Hepatocyte (in vitro differentiated cells): ENCODE data around the gene ZNF43. TPM values are rescaled to one million over a fixed set of nuclear protein-coding genes. Genes with fewer than 3 reads are reported as not detected.
A peak's percentile ranks its signal among the peaks of the same experiment; 100 is the strongest.

Experiments used
- DNase-seq: peaks from one replicate; pipeline ENCODE4 v3.0.0-alpha.2; 2016; ENCODE audit warnings: low spot score
- H2AFZ ChIP-seq: fragments of 200-600 bp; sonication (generic); 2 replicates; pipeline ENCODE4 v1.6.0; 2016; ENCODE audit warnings: antibody characterized with exemption, mild to moderate bottlenecking
- H3K27ac ChIP-seq: fragments of 200-600 bp; sonication (generic); 2 replicates; pipeline ENCODE4 v1.5.1; 2016; ENCODE audit warnings: mild to moderate bottlenecking
- H3K27me3 ChIP-seq: fragments of 200-600 bp; sonication (generic); 2 replicates; pipeline ENCODE4 v1.6.1; 2016
- H3K36me3 ChIP-seq: fragments of 200-600 bp; sonication (generic); replicated peaks from 2 replicates; pipeline ENCODE4 v1.5.1; 2016; ENCODE audit warnings: low read depth; ENCODE audit not compliant: insufficient read depth
- H3K4me1 ChIP-seq: fragments of 200-600 bp; sonication (generic); 2 replicates; pipeline ENCODE4 v1.5.1; 2016; ENCODE audit warnings: mild to moderate bottlenecking, moderate library complexity; ENCODE audit not compliant: insufficient read depth
- H3K4me2 ChIP-seq: fragments of 200-600 bp; sonication (generic); 2 replicates; pipeline ENCODE4 v1.6.0; 2016
- H3K4me3 ChIP-seq: fragments of 200-600 bp; sonication (generic); 2 replicates; pipeline ENCODE4 v1.5.1; 2016; ENCODE audit warnings: mild to moderate bottlenecking
- H3K79me2 ChIP-seq: fragments of 200-600 bp; sonication (generic); 2 replicates; pipeline ENCODE4 v1.6.0; 2017; ENCODE audit warnings: mild to moderate bottlenecking
- H3K9me2 ChIP-seq: fragments of 200-600 bp; sonication (generic); replicated peaks from 2 replicates; pipeline ENCODE4 v1.6.0; 2017; ENCODE audit warnings: mild to moderate bottlenecking; ENCODE audit not compliant: insufficient read depth
- H3K9me3 ChIP-seq: fragments of 200-600 bp; sonication (generic); 2 replicates; pipeline ENCODE4 v1.5.1; 2016; ENCODE audit warnings: low read depth, mild to moderate bottlenecking
- H4K20me1 ChIP-seq: fragments of 200-600 bp; sonication (generic); 2 replicates; pipeline ENCODE4 v1.6.0; 2016; ENCODE audit warnings: mild to moderate bottlenecking; ENCODE audit not compliant: insufficient read depth, poor library complexity, severe bottlenecking
- EZH2 ChIP-seq: fragments of 200-600 bp; sonication (generic); IDR thresholded peaks from 2 replicates; pipeline ENCODE4 v1.6.1; 2016; ENCODE audit warnings: antibody characterized with exemption, mild to moderate bottlenecking, borderline replicate concordance
- EZH2phosphoT487 ChIP-seq: fragments of 200-600 bp; sonication (generic); IDR thresholded peaks from one replicate; pipeline ENCODE4 v1.6.1; 2018; ENCODE audit warnings: antibody characterized with exemption, mild to moderate bottlenecking, low read depth, moderate library complexity; ENCODE audit not compliant: unreplicated experiment, severe bottlenecking
- WGBS: methylation state at CpG from one replicate; pipeline ENCODE4 v1.1.6; 2016; ENCODE audit warnings: low lambda C conversion rate; ENCODE audit errors: missing lambda C conversion rate; 5-methylcytosine and 5-hydroxymethylcytosine counted together
- polyA plus RNA-seq: library from polyadenylated mRNA; unstranded; fragments of >200 nt; fragmentation: Nextera tagmentation; extraction: Ambion mirVana; gene quantifications from 2 replicates; pipeline ENCODE4 v1.2.1, GENCODE V29; 2016
- total RNA-seq: library from RNA; depleted of rRNA; stranded (reverse); fragments of >200 nt; gene quantifications from 2 replicates; pipeline ENCODE4 v1.2.3, GENCODE V29; 2014
- TF ChIP-seq, protein P1 (sequence below): fragments of 200-600 bp; sonication (generic); IDR thresholded peaks from 2 replicates; pipeline ENCODE4 v1.5.1; 2016; ENCODE audit warnings: antibody characterized with exemption, mild to moderate bottlenecking; ENCODE audit not compliant: poor library complexity

ZNF43 gene
- total and polyA plus RNA-seq, 2 experiments from 2014 or later: 7.9 to 18.1 TPM

DNA sequence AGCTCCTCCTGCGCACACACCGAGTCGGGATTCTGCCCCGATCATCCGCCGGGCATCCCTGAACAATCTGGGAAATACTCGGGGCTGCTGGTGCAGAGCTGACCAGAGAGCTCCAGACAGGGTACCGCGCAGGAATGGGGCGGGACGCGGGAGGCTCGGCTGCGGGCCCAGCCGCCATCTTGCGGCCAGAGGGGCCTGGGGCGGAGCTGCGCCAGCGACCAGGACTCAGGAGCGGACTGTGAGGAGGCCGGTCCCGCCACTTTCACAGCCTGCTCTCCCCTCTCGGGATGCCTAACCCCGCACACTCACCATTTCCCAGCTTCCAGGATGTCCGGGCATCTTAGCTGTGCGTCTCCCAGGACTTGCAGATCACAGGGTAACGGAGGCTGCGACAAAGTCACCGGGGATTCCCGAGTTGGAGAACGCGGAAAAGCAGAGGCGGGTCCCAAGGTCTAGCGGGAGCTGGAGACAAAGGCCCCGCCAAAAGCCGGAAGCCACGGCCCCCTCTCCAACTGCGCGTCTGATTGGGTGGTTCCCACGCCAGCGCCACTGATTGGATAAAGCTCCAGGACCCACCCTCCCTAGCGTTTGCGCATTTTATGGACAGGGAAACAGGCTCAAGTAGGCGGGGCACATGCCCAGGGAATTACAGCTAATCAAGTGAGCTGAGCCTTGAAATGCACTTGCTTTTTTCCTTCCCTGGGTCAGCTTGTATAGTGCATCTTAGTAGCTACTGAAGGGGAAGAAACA, 15.8 kb upstream of the ZNF43 start:
- H3K4me1 ChIP-seq: peaks cover 9% of the 10 kb centered on the region
- H3K4me2 ChIP-seq: peak overlapping the region; percentile 92
- H3K9me2 ChIP-seq: no peaks in the 10 kb centered on the region
- no peaks in the 10 kb centered on the region for H4K20me1 ChIP-seq
- TF ChIP-seq, protein P1, sequence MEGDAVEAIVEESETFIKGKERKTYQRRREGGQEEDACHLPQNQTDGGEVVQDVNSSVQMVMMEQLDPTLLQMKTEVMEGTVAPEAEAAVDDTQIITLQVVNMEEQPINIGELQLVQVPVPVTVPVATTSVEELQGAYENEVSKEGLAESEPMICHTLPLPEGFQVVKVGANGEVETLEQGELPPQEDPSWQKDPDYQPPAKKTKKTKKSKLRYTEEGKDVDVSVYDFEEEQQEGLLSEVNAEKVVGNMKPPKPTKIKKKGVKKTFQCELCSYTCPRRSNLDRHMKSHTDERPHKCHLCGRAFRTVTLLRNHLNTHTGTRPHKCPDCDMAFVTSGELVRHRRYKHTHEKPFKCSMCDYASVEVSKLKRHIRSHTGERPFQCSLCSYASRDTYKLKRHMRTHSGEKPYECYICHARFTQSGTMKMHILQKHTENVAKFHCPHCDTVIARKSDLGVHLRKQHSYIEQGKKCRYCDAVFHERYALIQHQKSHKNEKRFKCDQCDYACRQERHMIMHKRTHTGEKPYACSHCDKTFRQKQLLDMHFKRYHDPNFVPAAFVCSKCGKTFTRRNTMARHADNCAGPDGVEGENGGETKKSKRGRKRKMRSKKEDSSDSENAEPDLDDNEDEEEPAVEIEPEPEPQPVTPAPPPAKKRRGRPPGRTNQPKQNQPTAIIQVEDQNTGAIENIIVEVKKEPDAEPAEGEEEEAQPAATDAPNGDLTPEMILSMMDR: no peak
- TF ChIP-seq EZH2phosphoT487 (no peak), EZH2 (no peak)
- H3K27ac ChIP-seq: peak overlapping the region; percentile 90
- DNase-seq: peak; percentile 98
- no peaks in the 10 kb centered on the region for H3K27me3 ChIP-seq
- H3K36me3 ChIP-seq: no peaks in the 10 kb centered on the region
- H3K4me3 ChIP-seq: peak overlapping the region; percentile 74
- peaks cover 37% of the 10 kb centered on the region for H3K79me2 ChIP-seq
- WGBS: under 1% methylated on average over 44 of the region's 44 CpGs
- H2AFZ ChIP-seq: peak overlapping the region; percentile 89
- H3K9me3 ChIP-seq: no peaks in the 10 kb centered on the region

DNA sequence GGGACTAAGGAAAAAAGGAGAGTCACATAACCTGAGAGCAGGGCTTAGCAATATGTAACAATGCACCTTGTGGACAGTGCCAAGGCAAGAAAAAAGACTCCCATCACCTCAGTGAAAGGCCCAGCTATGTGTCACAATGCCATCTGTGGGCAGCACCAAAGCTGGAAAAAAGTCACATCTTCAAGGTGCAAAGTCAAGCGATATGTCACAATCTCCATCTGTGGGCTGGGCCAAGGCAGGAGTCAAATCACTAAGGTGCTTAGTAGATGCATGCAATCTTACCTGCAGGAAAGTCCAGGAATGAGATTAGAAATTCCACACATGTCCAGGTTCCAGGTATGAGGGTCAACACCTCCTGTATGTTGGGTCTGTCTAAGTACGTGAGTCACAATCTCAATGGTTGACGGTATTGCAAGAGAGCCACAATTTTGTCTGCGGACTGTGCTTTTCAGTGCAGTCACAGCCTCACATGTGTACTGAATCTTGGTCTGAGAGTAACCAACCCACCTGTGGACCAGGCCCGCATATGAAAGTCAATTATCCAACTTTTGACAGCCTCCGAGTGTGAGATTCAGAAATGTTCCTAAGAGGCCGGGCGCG, 14.8 kb upstream of the ZNF43 start:
- Histone ChIP-seq H3K4me1 (peaks cover 9% of the 10 kb centered on the region), H3K4me3 (peak overlapping the region; percentile 74), H3K27ac (peak overlapping the region; percentile 90), H4K20me1 (no peaks in the 10 kb centered on the region), H2AFZ (peak overlapping the region; percentile 89), H3K36me3 (no peaks in the 10 kb centered on the region), H3K79me2 (peaks cover 37% of the 10 kb centered on the region), H3K4me2 (peak overlapping the region; percentile 92), H3K27me3 (no peaks in the 10 kb centered on the region), H3K9me3 (no peaks in the 10 kb centered on the region), H3K9me2 (no peaks in the 10 kb centered on the region)
- no peak for DNase-seq
- 60% methylated on average over 9 of the region's 9 CpGs for WGBS
- TF ChIP-seq EZH2phosphoT487: no peak
- TF ChIP-seq, protein P1: no peak
- no peak for TF ChIP-seq EZH2

- DNase-seq: no peak
- Histone ChIP-seq H4K20me1 (no peaks in the 10 kb centered on the region), H3K79me2 (peaks cover 40% of the 10 kb centered on the region), H3K9me3 (no peaks in the 10 kb centered on the region), H3K9me2 (no peaks in the 10 kb centered on the region), H3K27me3 (no peaks in the 10 kb centered on the region), H3K4me3 (no peak overlapping the region), H3K4me2 (no peak overlapping the region), H3K4me1 (peaks cover 9% of the 10 kb centered on the region), H3K36me3 (no peaks in the 10 kb centered on the region), H3K27ac (no peak overlapping the region), H2AFZ (no peak overlapping the region)
- no peak for TF ChIP-seq EZH2phosphoT487
- WGBS: 92% methylated on average over 6 of the region's 6 CpGs
These were observed 12.7 kb upstream of the ZNF43 start for GRCh38 chr19:21848706-21849105.

- peaks cover 9% of the 10 kb centered on the region for H3K79me2 ChIP-seq
- no peaks in the 10 kb centered on the region for H4K20me1 ChIP-seq
- H3K27me3 ChIP-seq: no peaks in the 10 kb centered on the region
- no peak for DNase-seq
- H3K4me3 ChIP-seq: no peak overlapping the region
- TF ChIP-seq EZH2: no peak
- no peak for TF ChIP-seq EZH2phosphoT487
- TF ChIP-seq, protein P1: no peak
- H3K36me3 ChIP-seq: no peaks in the 10 kb centered on the region
- H3K4me1 ChIP-seq: no peaks in the 10 kb centered on the region
- H2AFZ ChIP-seq: no peak overlapping the region
- WGBS: 97% methylated on average over 5 of the region's 5 CpGs
- H3K4me2 ChIP-seq: no peak overlapping the region
- H3K27ac ChIP-seq: no peak overlapping the region
- no peaks in the 10 kb centered on the region for H3K9me2 ChIP-seq
- no peaks in the 10 kb centered on the region for H3K9me3 ChIP-seq
These were observed 7.1 kb upstream of the ZNF43 start for GRCh38 chr19:21843081-21843480.
